A673 (cell line): Measurements from ENCODE around the gene KLHL26. TPM values are rescaled to one million over a fixed set of nuclear protein-coding genes. Genes with fewer than 3 reads are reported as not detected.

ENCODE experiments used
- BruUV-seq: library from RNA; stranded (reverse); fragments of 400-500 nt; replicated peaks from 2 replicates; lab custom pipeline; 2021; lab: Mats Ljungman, UMichigan
- CTCF ChIA-PET: fragments of 300-600 bp; sonication (Branson Sonifier 250); formaldehyde crosslinking; loops from one replicate; lab custom pipeline; 2022; ENCODE audit warnings: antibody characterized with exemption; lab: Charles Lee
- POLR2A ChIA-PET: fragments of 300-600 bp; sonication (Branson Sonifier 250); formaldehyde crosslinking; loops from one replicate; lab custom pipeline; 2022; ENCODE audit warnings: antibody characterized with exemption; ENCODE audit not compliant: low non-redundant PET; lab: Charles Lee
- DNase-seq: peaks from one replicate; pipeline ENCODE4 v3.0.0-alpha.2; 2015; ENCODE audit warnings: low spot score
- H3K27ac ChIP-seq: fragments of 200-600 bp; sonication (generic); 2 replicates; pipeline ENCODE4 v1.5.1; 2016; ENCODE audit warnings: mixed run types, low read depth, mild to moderate bottlenecking, mixed read lengths, antibody characterized with exemption, low read length; ENCODE audit not compliant: poor library complexity, severe bottlenecking
- H3K27me3 ChIP-seq: fragments of 200-600 bp; sonication (generic); replicated peaks from 2 replicates; pipeline ENCODE4 v1.6.1; 2017; ENCODE audit warnings: mixed run types, low read depth, mild to moderate bottlenecking, mixed read lengths, antibody characterized with exemption, low read length; ENCODE audit not compliant: insufficient read depth, poor library complexity
- H3K36me3 ChIP-seq: fragments of 200-600 bp; sonication (generic); 2 replicates; pipeline ENCODE4 v1.6.1; 2016; ENCODE audit warnings: mixed run types, mild to moderate bottlenecking, mixed read lengths, antibody characterized with exemption, low read length; ENCODE audit not compliant: insufficient read depth, poor library complexity, severe bottlenecking
- H3K4me1 ChIP-seq: fragments of 200-600 bp; sonication (generic); 2 replicates; pipeline ENCODE4 v1.6.1; 2017; ENCODE audit warnings: mixed run types, mild to moderate bottlenecking, mixed read lengths, antibody characterized with exemption, low read length; ENCODE audit not compliant: insufficient read depth, poor library complexity, severe bottlenecking
- H3K4me3 ChIP-seq: fragments of 200-600 bp; sonication (generic); 2 replicates; pipeline ENCODE4 v1.5.1; 2016; ENCODE audit warnings: low read depth, mixed run types, mild to moderate bottlenecking, mixed read lengths, low read length; ENCODE audit not compliant: poor library complexity, severe bottlenecking
- H3K9me3 ChIP-seq: fragments of 200-600 bp; sonication (generic); 2 replicates; pipeline ENCODE4 v1.6.1; 2016; ENCODE audit warnings: mixed run types, low read depth, mild to moderate bottlenecking, mixed read lengths, antibody characterized with exemption, low read length; ENCODE audit not compliant: poor library complexity, severe bottlenecking
- EZH2 ChIP-seq: fragments of 200-600 bp; sonication (generic); IDR thresholded peaks from 2 replicates; pipeline ENCODE4 v1.6.1; 2017; ENCODE audit warnings: borderline replicate concordance, low read depth, mild to moderate bottlenecking, mixed read lengths, antibody characterized with exemption, low read length; ENCODE audit not compliant: poor library complexity, severe bottlenecking
- intact Hi-C: fragments of 100-400 bp; cut with micrococcal nuclease; formaldehyde crosslinking; loops from one replicate; pipeline ENCODE4 v1.10.0; 2022; ENCODE audit not compliant: unreplicated experiment
- total RNA-seq: library from RNA; stranded (reverse); gene quantifications from 2 replicates; pipeline ENCODE4 v1.2.3, GENCODE V29; 2021
- TF ChIP-seq, protein P1 (sequence below): fragments of 300-800, 200-600 bp; sonication (generic); conservative IDR thresholded peaks from 2 replicates; pipeline ENCODE4 v1.5.1; 2017; ENCODE audit warnings: low read depth, mild to moderate bottlenecking, antibody characterized with exemption, low read length, moderate library complexity, mixed read lengths

Gene KLHL26
- total RNA-seq, 1 experiment from 2014 or later, result 16.3 TPM

DNA sequence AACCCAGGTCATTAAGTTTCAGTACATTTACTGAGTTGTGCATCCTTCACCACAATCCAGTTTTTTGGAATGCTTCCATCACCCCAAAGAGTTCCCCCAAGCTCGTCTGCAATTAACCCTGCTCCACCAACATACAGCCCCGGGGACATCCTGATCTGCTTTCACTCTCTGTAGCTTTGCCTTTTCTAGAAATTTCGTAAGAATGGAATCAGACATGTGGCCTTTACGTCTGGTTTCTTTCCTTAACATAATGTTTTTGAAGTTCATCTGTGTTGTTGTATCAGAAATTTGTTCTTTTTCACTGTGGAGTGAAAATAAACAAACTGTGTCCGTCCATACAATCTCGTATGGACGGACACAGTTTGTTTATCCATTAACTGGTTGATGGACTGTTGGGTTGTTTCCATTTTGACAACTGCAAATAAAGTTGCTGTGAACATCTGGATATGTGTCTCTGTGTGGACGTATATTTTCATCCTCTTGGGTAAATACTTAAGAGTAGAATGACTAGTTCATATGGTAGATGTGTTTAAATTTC, 2.9 kb downstream of the KLHL26 start:
- BruUV-seq, result TSS peak; percentile 27
- Histone ChIP-seq H3K4me3 (no peak overlapping the region), H3K27me3 (no peaks in the 10 kb centered on the region), H3K36me3 (no peaks in the 10 kb centered on the region), H3K9me3 (no peaks in the 10 kb centered on the region), H3K4me1 (peaks cover 13% of the 10 kb centered on the region), H3K27ac (no peak overlapping the region)
- ChIA-PET CTCF (no interaction called here), POLR2A (no interaction called here)
- TF ChIP-seq, protein P1, sequence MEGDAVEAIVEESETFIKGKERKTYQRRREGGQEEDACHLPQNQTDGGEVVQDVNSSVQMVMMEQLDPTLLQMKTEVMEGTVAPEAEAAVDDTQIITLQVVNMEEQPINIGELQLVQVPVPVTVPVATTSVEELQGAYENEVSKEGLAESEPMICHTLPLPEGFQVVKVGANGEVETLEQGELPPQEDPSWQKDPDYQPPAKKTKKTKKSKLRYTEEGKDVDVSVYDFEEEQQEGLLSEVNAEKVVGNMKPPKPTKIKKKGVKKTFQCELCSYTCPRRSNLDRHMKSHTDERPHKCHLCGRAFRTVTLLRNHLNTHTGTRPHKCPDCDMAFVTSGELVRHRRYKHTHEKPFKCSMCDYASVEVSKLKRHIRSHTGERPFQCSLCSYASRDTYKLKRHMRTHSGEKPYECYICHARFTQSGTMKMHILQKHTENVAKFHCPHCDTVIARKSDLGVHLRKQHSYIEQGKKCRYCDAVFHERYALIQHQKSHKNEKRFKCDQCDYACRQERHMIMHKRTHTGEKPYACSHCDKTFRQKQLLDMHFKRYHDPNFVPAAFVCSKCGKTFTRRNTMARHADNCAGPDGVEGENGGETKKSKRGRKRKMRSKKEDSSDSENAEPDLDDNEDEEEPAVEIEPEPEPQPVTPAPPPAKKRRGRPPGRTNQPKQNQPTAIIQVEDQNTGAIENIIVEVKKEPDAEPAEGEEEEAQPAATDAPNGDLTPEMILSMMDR, result no peak
- no peak for TF ChIP-seq EZH2
- no peak for DNase-seq
- intact Hi-C loops, result no loop called here

DNA sequence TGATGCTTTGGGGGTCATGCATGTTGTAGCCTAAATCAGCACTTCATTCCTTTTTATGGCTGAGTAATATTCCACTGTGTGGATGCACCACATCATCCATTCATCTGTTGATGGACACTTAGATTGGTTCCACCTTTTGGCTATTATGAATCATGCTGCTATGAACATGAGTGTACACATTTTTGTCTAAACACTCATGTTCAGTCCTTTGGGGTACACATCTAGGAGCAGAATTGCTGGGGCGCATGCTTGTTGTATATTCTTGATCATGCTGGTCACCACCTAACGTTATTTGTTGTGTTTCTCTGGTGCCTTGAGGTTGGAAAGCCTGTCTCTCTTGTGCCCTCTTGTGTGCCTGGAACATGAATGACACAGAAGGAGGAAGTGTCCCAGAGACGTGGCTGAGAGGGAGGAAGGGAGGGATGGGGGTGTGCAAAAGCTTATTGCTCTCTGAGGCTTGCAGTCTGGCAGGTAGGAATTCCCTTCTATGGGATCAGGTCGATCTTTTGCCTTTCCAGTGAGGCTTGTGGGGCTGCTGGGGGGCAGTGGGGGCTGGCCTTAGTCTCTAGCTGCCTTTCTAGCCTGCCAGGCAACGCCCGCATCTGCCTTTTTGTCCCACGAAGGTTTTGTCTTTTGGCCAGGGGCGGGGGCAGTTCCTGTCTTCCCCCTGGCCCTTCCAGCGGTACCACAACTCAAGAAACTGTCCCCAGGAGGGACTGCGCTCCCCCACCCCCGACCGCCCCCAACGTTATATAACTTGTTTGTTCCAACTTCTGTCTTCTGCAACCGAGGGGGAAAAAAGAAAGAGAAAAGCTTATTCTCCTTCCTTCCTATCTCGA, 7.6 kb downstream of the KLHL26 start:
- no peaks in the 10 kb centered on the region for H3K9me3 ChIP-seq
- no peak overlapping the region for H3K27ac ChIP-seq
- H3K27me3 ChIP-seq, result no peaks in the 10 kb centered on the region
- BruUV-seq, result no TSS peak
- TF ChIP-seq, protein P1, result 0 out of 2 replicates have a peak, but pooled peaks have one; percentile 8
- TF ChIP-seq EZH2, result no peak
- no peaks in the 10 kb centered on the region for H3K36me3 ChIP-seq
- H3K4me1 ChIP-seq, result no peaks in the 10 kb centered on the region
- POLR2A ChIA-PET, result no interaction called here
- intact Hi-C loops, result no loop called here
- no peak overlapping the region for H3K4me3 ChIP-seq
- CTCF ChIA-PET, result no interaction called here
- no peak for DNase-seq

DNA sequence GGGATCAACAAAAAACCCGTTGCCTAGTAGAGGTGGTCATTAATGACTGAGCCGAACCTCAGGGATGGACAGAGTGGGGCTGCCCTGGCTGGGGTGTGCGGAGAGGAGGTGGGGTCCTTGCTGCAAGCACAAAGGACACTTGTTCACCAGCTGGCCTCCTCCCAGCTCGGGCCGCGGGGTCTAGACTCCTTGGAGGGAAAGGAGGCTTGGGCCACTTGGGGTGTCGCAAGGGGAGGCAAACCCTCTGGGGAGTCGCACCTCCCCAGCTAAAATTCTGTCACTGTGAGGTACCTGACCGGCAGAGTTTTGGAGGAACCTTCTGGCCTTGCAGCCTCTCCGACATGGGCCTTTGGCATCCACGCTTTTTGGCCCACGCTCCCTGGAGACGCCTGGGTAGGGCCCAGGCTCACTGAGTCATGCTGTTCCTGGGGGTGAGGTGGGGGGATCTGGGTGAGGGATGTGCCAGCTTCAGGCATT, 8.2 kb downstream of the KLHL26 start:
- no peaks in the 10 kb centered on the region for H3K9me3 ChIP-seq
- intact Hi-C loops, result no loop called here
- no peaks in the 10 kb centered on the region for H3K4me1 ChIP-seq
- no peak overlapping the region for H3K27ac ChIP-seq
- CTCF ChIA-PET, result no interaction called here
- no peaks in the 10 kb centered on the region for H3K27me3 ChIP-seq
- no peak overlapping the region for H3K4me3 ChIP-seq
- TF ChIP-seq, protein P1, result no peak
- no peak for TF ChIP-seq EZH2
- POLR2A ChIA-PET, result no interaction called here
- H3K36me3 ChIP-seq, result no peaks in the 10 kb centered on the region
- BruUV-seq, result no TSS peak
- no peak for DNase-seq
